Keratinocyte (primary cell): Measurements from ENCODE around the gene CLEC16A.

Experiments used
- CTCF ChIP-seq, 3 experiments: IDR thresholded peaks in 1 of 3; conservative IDR thresholded peaks in 1 of 3; optimal IDR thresholded peaks in 1 of 3; 2 replicates in 2 of 3; 3 replicates in 1 of 3; pipeline versions ENCODE3 to v1.5.1; 2011; ENCODE audit warnings: low read length in 3 of 3, mild to moderate bottlenecking in 3 of 3, moderate library complexity in 2 of 3, control low read depth in 1 of 3, inconsistent platforms in 1 of 3; ENCODE audit not compliant: insufficient read depth in 2 of 3; ENCODE audit errors: extremely low read depth in 1 of 3
- EZH2 ChIP-seq: IDR thresholded peaks from one replicate; pipeline ENCODE4 v1.6.1; 2012; ENCODE audit warnings: inconsistent platforms, mild to moderate bottlenecking, low read length, moderate library complexity

- no peak for TF ChIP-seq CTCF (optimal IDR thresholded peaks at IDR 0.05 in 1 of 3, IDR thresholded peaks at IDR 0.05 in 1 of 3, conservative IDR thresholded peaks at IDR 0.05 in 1 of 3; ENCODE audit: extremely low read depth in 1 of 3, insufficient read depth in 2 of 3, low read length in 3 of 3)
- TF ChIP-seq EZH2 = no peak
Observed at GRCh38 chr16:10896165-10896564, 48.2 kb upstream of the CLEC16A start.
